Measurements from ENCODE around the gene TCF15.

TCF15 gene, protein sequence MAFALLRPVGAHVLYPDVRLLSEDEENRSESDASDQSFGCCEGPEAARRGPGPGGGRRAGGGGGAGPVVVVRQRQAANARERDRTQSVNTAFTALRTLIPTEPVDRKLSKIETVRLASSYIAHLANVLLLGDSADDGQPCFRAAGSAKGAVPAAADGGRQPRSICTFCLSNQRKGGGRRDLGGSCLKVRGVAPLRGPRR

DNA sequence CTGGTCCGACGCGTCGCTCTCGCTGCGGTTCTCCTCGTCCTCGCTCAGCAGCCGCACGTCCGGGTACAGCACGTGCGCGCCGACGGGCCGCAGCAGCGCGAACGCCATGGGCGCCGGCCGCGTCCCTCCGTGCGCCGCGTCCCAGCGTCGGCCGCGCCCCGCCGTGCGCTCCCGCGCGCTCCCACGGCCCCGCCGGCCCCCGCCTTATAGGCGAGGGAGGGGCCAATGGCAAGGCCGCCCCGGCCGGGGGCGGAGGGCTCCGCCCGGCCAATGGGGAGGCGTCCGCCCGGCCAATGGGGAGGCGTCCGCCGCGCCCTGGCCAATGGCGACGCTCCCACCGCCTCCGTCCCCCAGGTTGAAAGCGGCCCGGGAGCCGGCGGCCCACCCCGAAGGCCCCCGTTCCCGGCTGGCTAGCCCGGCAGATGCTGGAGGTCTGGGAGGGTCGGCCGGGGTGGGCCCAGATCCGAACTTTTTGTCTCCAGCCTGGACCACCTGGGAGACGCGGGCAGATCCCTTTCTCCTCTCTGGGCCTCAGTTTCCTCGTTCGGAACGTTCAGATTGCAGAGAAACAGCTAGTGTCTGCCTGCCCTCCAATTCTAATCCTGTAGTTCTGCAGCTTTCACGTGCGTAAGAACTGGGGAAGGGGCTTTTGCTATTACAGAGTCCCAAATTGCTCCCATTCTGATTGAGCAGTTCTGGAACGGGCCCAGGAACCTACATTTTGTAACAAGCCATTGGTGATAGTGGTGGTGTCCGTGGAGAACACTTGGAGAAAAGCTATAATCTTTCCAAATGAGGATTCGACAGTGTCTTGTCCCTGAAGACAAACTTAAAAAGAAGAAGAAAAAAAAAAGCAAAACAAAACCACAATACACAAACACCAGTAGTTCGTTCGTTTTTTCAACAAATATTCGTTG lies at the start of gene TCF15:
TCF15 (minus strand) TSS at position 180 of the 917 bp plus-strand sequence; CDS start at position 108, 72 bp downstream.
- no peak for DNase-seq (ENCODE audit: low read depth in 2 of 2, low spot score in 1 of 2)

DNA sequence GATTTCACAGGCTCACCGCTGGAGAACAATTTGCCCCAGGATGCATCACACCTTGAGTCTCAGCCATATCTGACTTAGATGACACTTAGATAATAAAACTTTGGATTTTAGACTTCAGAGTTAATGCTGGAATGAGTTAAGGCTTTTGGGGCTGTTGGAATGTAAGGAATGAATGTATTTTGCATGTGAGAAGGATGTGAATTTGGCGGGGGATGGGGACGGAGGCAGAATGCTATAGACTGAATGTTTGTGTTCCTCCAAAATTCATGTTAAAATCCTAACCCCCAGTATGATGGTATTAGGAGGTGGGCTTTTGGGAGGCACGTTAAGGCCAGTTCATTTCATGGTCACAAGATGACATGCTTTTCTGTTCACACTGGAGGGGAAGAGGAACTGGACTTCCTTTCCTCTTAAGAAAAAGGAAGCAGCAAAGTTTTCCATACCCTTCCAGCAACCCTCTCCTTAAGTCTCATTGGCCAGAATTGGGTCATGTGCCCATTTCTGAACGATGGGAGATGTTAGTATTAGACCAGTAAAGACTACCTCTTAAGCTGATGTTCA lies 48.7 kb upstream of the TCF15 start:
- DNase-seq (ENCODE audit: low read depth in 2 of 2, low spot score in 1 of 2) = no peak

DNA sequence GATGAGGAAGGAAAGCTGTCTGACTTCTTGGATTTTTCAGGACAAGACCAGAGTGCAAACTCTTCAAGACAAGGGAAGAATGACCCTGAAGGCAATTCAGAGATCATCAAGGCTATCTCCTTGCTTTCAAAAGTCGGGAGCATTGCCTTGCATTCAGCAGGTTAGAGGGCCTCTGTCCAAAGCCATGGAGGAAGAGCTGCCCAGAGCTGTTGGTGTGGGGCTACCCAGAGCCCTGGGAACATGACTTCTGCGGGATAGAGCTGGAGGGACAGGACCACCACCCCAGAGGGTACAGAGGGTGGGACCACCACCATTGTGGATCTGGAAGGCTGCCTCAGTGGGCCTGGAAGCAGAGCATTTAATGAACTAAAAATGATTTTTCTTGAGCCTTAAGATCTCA lies 48.1 kb upstream of the TCF15 start:
- DNase-seq (ENCODE audit: low read depth in 2 of 2, low spot score in 1 of 2) = no peak

DNA sequence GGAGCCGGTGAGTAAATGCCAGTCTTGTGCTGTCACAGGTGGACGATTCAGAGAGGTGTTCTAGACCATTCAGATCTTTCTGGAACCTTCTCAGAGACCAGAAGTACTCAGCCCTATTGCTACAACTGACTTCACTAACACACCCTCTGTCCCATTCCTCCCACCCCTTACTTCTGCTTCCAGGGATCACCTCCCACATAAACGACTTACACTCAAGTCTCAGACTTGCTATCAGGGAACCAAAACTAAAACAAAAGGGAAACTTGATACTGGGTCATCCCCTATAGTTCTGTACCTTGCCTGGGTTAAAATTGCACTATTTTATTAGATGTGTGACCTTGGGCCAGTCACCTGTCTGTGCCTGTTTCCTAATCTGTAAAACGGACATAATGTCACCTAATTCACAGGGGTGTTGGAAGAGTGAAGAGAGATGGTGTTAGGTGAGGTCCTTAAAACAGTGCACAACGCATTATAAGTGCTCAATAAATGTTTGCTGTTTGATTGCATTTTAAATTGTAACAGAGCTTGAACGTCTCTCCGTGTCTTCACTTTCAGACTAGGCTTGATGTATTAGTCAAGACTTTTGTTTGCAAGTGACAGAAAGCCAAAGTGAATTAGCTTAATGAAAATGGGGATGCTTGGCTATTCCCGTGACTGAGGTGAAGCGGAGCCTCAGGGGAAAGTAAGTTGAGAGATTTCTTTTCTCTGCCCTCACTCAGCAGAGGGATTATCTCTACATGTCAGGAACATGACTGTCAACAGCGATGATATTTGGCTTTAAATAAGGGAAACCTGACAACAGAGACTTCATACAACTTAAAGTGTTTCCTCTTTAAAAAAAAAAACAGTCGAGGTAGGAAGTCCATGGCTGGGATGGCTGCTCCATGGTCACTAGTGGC lies 45.9 kb upstream of the TCF15 start:
- DNase-seq (ENCODE audit: low read depth in 2 of 2, low spot score in 1 of 2) = no peak

DNA sequence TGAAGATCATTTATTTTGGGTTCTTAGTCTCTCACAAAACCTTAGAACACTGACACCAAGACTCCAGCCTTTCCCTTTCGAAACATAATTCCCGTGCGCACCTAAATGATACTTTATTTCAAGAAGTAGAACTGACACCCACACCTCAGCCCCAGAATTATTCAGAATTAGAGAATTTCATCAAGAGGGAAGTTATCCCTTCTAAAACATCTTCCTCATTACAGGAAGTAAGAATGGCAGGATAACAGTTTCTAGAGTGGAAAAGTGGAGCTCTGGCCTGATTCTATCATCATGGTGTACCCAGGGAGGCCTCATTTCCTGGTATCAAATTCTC lies 44.3 kb upstream of the TCF15 start:
- DNase-seq (ENCODE audit: low read depth in 2 of 2, low spot score in 1 of 2) = no peak

DNA sequence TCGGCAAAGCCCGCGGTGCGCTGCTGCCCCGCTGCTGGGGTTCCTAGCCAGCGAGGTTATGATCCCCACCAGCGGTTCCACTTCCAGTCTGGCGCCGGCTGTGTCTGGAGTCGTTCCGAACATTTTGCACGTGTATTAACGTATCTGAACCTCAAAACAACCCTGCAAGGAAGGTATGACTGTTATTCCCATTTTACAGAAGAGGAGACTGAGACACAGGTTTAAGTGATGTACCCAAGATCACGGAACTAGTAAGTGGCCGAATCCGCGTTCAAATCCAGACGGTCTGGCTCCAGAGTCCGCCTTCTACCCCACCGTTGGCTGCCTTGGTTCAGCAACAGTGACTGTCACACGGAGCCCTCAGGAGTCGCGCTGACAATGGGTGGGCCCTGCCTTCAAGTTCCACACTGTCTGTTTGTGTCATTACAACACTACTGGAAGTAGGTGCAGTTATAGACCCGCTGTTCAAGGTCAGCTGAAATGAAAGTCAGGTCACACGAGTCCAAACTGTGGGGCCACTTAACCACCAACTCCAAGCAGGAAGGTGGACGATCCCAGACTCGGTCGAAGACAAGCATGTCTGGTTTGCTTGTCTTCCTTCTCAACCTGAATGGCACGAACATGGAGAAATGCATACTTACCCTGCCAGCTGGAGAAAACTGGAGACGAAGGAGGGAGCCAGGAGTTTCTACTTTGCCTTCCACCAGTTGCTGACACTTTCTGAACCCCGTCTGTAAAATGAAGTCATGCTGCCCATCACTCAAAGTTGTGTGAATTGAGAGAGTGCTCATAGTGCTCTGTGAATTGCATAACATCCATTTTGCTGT lies 43.7 kb upstream of the TCF15 start:
- DNase-seq (ENCODE audit: low read depth in 2 of 2, low spot score in 1 of 2) = no peak

DNA sequence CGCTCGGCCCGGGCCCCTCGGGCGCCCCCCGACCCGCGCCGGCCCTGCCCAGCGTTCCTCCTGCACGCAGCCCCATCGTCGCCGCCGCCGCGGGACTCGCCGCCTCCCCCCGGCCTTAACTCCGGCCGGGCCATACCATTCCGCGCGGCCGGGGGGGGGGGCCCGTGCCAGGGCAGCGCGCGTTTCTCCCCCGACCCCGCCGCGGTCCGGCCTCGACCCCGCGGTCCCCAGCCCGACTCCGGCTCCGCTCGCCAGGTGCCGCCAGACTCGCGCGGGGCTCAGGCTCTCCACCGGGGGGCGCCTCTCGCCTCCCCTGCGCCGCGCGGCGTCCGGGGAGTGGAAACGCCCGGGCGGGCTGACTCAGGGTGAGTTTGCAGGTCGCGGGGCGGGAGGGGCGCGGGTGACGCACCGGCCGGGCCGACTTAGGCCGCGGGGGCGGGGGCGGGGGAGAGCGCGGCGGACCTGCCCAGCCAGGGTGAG lies 43.0 kb upstream of the TCF15 start, which contains the start of gene SRXN1:
SRXN1 (minus strand) TSS at position 91 of the 480 bp plus-strand sequence; CDS start at position 76, 15 bp downstream.
- DNase-seq (ENCODE audit: low read depth in 2 of 2, low spot score in 1 of 2) = peak; percentile 61 to 74

DNA sequence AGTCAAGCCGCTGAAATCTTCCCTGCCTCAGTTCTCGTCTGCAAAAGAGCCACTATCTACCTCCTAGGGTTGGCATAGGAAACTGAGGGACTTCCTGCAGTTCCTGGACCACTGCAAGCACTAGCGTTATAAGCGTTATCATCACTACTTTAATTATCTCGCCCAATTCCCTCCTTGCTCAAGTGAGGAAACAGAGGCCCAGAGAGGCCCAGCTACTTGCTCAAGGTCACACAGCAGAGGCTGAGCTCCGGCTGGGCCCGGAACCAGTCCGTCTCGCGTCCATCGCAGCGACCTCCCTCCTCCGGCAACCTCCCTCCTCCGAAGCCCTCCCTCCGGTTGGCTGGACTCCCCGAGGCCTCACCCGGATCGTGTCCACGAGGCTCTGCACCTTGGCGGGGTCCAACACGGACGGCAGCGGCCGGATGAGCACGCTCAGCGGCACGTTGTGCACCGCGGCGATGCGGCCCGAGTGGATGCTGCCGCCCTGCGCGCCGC lies 42.6 kb upstream of the TCF15 start:
- DNase-seq (ENCODE audit: low read depth in 2 of 2, low spot score in 1 of 2) = no peak

DNA sequence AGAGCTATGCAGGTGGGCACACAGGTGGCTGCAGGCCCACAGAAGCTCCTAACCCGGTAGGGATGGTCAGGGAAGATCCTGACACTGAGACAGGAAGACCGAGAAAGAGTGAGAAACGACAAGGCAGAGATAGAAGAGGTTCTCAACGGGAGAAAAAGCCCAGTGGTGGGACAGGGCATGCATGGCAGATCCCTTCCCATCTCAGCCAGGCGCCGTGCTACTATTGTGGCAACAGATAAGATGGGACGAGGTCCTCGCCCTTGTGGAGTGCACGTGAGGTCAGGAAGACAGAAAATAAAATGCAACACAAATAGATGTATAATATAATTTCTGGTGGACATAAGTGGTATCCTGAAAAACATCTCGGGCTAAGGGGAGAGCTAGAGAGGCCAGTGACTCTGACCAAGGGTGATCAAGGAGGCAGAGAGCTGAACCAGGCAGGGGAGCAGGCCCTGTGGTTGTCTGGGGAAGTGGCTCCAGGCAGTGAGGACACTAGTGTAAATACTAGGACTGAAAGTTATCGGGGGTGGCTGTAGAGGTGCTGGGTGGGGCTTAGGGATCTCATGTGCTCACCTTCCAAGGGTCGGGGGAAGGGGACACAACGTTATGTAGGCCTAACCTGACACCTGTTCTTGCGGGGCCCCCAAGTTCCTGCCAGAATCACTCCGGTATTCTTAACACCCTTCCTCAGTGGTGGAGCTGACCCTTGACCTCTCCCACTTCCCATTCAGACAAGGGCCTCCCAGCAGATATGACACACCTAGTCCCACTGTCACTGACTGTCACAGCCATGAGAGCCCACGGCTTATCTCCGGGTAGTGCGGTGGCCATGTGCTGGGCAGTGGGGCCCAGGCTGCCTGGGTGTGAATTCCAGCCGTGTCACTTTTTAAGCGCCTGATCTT lies 41.9 kb upstream of the TCF15 start:
- no peak for DNase-seq (ENCODE audit: low read depth in 2 of 2, low spot score in 1 of 2)

DNA sequence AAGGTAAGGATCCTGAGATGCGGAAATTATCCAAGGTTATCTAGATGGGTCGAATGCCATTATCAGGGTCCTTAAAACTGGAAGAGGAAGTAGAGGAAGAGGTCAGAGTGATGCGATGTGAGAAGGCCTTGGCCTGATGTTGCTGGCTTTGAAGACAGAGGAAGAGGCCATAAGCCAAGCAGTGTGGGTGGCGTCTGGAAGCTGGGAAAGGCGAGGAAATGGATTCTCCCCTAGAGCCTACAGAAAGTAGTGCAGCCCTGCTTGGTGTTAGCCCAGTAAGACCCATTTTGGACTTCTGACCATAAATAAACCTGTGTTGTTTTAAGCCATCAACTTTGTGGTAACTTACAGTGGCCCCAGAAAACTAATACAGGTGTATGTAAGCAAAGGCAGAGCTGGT lies 40.8 kb upstream of the TCF15 start:
- no peak for DNase-seq (ENCODE audit: low read depth in 2 of 2, low spot score in 1 of 2)

DNA sequence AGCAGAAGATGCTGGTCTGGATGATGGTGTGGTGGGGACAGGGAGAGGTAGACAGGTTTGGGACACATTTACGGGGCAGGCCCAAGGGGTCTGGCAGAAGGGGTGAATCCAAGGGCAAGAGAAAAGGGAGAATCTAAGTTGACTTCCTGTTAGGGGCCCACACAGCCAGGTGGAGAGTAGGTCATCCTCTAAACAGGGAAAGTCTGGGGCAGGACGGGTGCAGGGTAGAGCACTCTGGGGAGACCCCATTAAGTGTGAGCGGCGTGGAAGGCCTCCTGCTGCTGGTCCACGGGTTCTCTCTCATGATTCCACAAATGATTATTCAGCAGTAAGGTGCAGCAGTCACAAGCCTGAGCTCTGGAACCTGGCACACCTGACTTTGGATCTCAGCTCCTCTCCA lies 40.2 kb upstream of the TCF15 start:
- no peak for DNase-seq (ENCODE audit: low read depth in 2 of 2, low spot score in 1 of 2)

DNA sequence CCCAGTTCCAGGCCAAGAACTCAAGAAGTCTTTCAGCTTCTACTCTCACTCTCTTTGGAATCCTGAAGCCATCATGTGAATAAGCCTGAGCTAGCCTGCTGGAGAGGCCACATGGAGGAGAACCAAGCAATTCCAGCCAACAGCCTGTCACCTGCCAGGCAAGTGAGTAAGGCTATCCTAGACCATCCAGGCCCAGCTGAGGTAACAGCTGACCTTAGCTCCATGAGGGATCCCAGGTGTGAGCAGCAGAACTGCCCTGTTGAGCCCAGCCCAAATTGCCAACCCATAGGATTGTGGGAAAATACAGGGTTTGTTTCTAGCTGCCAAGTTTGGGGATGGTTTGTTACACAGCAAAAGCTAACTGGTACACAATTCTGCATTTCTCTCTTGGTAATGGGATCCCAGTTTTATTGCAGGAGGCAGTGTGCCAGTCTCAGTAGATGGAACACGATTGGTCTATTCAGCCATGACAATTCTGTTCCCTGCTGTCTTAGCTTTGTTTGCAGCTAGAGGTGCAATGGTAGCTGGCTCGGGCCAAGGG lies 37.4 kb upstream of the TCF15 start:
- no peak for DNase-seq (ENCODE audit: low read depth in 2 of 2, low spot score in 1 of 2)

DNA sequence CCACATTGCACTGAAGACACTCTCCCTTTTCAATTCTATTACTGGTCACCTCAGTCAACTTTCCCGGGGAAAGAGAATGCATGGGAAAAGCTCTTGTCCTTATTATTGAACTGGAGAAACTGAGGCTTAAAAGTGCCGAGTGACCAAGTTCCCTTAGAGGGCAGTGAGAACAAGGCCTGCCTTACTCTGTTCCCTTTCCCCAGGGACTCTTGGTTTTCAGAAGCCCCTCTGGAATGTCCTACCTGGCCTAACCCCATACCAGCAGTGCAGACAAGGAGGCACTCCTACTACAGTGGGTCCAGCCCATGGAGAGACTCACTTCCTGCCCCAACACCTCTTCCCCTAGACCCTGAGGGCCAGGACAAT lies 36.7 kb upstream of the TCF15 start:
- DNase-seq (ENCODE audit: low read depth in 2 of 2, low spot score in 1 of 2) = no peak

DNA sequence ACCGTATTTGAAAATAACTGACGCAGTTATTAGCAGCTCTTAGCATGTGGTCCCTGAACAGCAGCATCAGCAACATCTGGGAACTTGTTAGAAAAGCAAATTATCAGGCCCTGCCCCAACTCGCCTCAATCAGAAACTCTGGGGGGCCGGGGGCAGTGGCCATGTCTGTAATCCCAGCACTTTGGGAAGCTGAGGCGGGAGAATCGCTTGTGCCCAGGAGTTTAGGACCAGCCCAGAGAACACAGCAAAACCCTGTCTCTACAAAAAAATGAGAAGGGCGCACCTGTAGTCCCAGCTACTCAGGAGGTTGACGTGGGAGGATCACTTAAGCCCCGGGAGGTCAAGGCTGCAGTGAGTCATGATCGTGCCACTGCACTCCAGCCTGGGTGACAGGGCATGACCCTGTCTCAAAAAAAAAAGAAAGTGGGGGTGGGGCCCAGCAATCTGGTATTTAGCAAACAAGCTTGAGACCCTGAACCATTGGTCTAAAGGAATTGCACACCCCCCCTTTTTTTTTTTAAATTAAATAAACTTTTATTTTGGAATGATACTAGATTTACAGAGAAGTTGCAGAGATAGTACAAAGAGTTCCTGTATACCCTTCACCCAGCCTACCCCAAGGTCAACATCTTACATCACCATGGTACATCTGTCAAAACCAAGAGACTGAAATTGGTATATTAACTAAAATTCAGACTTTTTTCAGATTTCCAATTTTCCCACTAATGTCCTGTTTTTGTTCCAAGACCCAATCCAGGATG lies 36.2 kb upstream of the TCF15 start:
- DNase-seq (ENCODE audit: low read depth in 2 of 2, low spot score in 1 of 2) = no peak

DNA sequence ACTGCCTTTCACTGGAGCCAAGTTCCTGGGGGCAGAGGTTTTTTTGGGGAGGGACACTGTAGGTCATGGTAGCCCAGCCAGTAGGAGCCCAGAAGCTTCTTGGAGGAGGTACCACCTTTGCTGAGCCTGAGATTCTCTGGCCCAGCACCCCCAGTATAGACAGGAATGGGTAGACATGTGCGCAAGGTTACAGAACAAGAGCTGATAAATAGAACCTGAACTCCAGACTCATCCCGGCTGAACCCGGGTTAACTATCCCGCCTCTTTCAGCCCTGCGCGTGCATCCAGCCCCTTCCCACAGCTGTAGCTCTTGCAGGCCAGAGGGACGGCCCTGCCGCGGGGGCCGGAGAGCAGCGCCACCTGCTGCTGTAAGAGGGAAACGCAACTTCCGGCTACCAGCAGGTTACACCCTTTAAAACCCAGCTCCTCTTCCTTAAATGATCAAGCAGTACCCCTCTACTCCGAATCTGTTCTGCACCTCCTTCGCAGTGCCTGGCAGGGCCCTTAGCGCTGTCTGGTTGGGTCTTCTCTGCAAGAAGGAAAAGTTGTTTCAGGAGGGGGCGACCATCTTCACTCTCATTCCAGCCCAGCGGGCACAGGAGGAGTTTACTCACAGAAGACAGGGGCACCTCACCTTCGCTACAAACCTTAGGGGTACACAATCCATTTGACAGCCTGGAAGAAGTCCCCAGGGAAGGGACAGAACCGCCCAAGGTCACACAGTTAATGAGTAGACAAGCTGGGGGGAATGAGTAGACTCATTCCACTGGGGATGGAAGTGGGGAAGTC lies 35.4 kb upstream of the TCF15 start:
- peak in 1 of 2 donors; percentile 19 for DNase-seq (ENCODE audit: low read depth in 2 of 2, low spot score in 1 of 2)

DNA sequence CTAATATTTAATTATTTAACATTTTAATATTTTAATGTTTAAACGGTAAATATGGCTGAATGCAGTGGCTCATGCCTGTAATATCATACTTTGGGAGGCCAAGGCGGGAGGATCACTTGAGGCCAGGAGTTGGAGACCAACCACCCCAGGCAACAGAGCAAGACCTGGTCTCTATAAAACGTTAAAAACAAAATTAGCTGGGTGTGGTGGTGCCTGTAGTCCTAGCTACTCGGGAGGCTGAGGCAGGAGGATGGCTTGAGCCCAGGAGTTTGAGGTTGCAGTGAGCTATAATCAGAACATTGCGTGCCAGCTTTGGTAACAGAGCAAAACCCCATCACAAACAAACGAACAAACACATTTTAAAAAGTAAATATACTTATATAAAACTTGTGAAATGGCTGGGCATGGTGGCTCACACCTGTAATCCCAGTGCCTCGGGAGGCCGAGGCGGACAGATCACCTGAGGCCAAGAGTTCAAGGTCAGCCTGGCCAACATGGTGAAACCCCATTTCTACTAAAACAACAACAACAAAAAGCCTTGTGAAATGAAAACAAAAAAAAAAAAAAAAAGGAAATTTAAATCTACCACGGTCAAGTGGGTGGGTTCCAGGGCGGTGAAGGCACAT lies 34.7 kb upstream of the TCF15 start:
- DNase-seq (ENCODE audit: low read depth in 2 of 2, low spot score in 1 of 2) = no peak
